ENCODE results near the gene PEMT. TPM values are rescaled to one million over a fixed set of nuclear protein-coding genes. Genes with fewer than 3 reads are reported as not detected.
A peak's percentile ranks its signal among the peaks of the same experiment; 100 is the strongest.

The PEMT gene
- total and polyA plus RNA-seq, 2 of the 4 experiments (the other 2 are of a cell fraction), result 23.3 to 49.5 TPM

- no peak overlapping the region for H3K4me2 ChIP-seq (ENCODE audit: low read depth, low read length)
- CTCF ChIA-PET, result interaction anchor here (1.0 kb wide), 1 partner anchor 12 kb away, joined by 5 read pairs; the partner anchor contains the start of gene RASD1
- H4K8ac ChIP-seq (ENCODE audit: low read depth in 2 of 2, low read length in 2 of 2), result no peak overlapping the region
- peak overlapping the region; percentile 13 for H2AK9ac ChIP-seq (replicated peaks; ENCODE audit: low read depth, low read length, poor library complexity)
- no peaks in the 10 kb centered on the region for H3K79me1 ChIP-seq (ENCODE audit: low read depth in 1 of 2, low read length in 2 of 2)
- intact Hi-C loops (cut with micrococcal nuclease), result no loop called here
- H3K23ac ChIP-seq (ENCODE audit: low read depth, low read length), result no peak overlapping the region
- no peak overlapping the region for H3K4ac ChIP-seq (ENCODE audit: low read depth, low read length)
- no peak overlapping the region for H2BK20ac ChIP-seq (ENCODE audit: low read depth, low read length)
- peaks cover 4% of the 10 kb centered on the region; the same call in 1 of the 2 replicates for H3K9me1 ChIP-seq (ENCODE audit: insufficient read depth, low read length)
- H3K9ac ChIP-seq (ENCODE audit: low read depth, low read length), result no peak overlapping the region
- no peak overlapping the region for H2BK5ac ChIP-seq (ENCODE audit: low read depth, low read length, poor library complexity, severe bottlenecking)
- H4K20me1 ChIP-seq (ENCODE audit: insufficient read depth, low read length), result peaks cover 22% of the 10 kb centered on the region
- dilution Hi-C loops (cut with HindIII; ENCODE audit: low sequenced_read_pairs, unreplicated experiment), result no loop called here
- no peak overlapping the region for H2AFZ ChIP-seq (replicated peaks; ENCODE audit: low read length, poor library complexity)
- H4K5ac ChIP-seq (ENCODE audit: low read depth, low read length), result no peak overlapping the region
- H3K18ac ChIP-seq (ENCODE audit: low read depth, low read length), result no peak overlapping the region
- no peak overlapping the region for H3K27ac ChIP-seq (ENCODE audit: insufficient read depth, low read length)
- DNase-seq (no peak), ATAC-seq (ENCODE audit: low read depth) (no peak)
- 0 out of 2 replicates have a peak, but pooled peaks cover 1% of the 10 kb centered on the region for H3K27me3 ChIP-seq (ENCODE audit: control insufficient read depth, insufficient read depth, low read length)
- H2BK120ac ChIP-seq (ENCODE audit: low read depth, low read length), result no peak overlapping the region
- H3K9me3 ChIP-seq (ENCODE audit: control insufficient read depth, insufficient read depth, low read length), result no peaks in the 10 kb centered on the region
- H3K4me1 ChIP-seq (ENCODE audit: control insufficient read depth, insufficient read depth, low read length), result peaks cover 9% of the 10 kb centered on the region
- no TSS peak for BruUV-seq (replicated peaks)
- no peak overlapping the region for H3K14ac ChIP-seq (replicated peaks; ENCODE audit: low read depth, low read length)
- POLR2A ChIA-PET (ENCODE audit: unreplicated experiment), result no interaction called here
- in situ Hi-C loops (cut with MboI; ENCODE audit: low sequenced_read_pairs), result no loop called here
- WGBS, 2 experiments (ENCODE audit: extremely low coverage in 2 of 2, insufficient read length in 1 of 2), result 91% methylated on average over 18 of the region's 33 CpGs; no CpG with 5 or more reads in 1 of the 2 experiments
- no peak overlapping the region for H4K91ac ChIP-seq (ENCODE audit: insufficient read depth, low read depth, low read length)
- TF ChIP-seq FOS (IDR thresholded peaks at IDR 0.05; ENCODE audit: low read depth, low read length) (no peak), RCOR1 (IDR thresholded peaks at IDR 0.05; ENCODE audit: insufficient replicate concordance, low read length) (no peak), SMC3 (IDR thresholded peaks at IDR 0.05; ENCODE audit: low read depth, low read length) (no peak)
- no peak overlapping the region for H3K56ac ChIP-seq (ENCODE audit: extremely low read depth, insufficient read depth, low read length)
- H3K36me3 ChIP-seq (ENCODE audit: control insufficient read depth, insufficient read depth, low read length), result no peaks in the 10 kb centered on the region
- no peak overlapping the region for H3K4me3 ChIP-seq (ENCODE audit: insufficient read depth, low read depth, low read length)
- no peak overlapping the region for H2AK5ac ChIP-seq (ENCODE audit: low read depth, low read length)
- H2BK15ac ChIP-seq (ENCODE audit: low read depth, low read length), result no peak overlapping the region
These were observed 82.6 kb downstream of the PEMT start for GRCh38 chr17:17508646-17509591.

Data from IMR-90 (cell line).